ENCODE results near the gene SPATA32.

- TF ChIP-seq POLR2A (IDR thresholded peaks at IDR 0.05; ENCODE audit: low read length) (no peak), GATA1 (IDR thresholded peaks at IDR 0.05; ENCODE audit: low read depth, low read length) (no peak)
These were observed 34.6 kb downstream of the SPATA32 start for GRCh38 chr17:45227101-45227925.

Data from erythroblast (primary cell).